ENCODE results near the gene ZNF410.

ZNF410 gene

DNA sequence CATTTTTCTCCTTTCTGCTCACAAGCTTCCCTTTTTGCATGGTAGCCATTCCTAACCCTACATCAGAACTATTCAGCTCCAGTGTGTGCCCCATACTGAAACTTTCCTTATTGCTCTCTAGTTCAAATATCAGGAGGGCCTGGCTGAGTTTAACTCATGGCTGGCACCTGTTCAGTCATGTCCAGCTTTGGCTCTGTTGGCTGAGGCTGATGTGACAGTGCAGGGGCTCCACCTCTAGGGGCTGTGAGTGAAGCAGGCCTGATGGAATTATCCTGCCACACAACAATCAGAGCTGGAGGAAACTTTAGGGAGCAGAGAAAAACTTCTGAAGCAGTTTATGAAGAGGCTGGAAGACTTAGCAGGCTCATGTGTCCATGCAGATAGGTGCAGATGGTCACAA lies 71.9 kb downstream of the ZNF410 start:
- ATAC-seq (ENCODE audit: insufficient read depth, low read depth), result no peak
- no peak overlapping the region for H3K9ac ChIP-seq (ENCODE audit: low read depth, low read length)
- TF ChIP-seq EZH2 (IDR thresholded peaks at IDR 0.05; ENCODE audit: borderline replicate concordance, low read depth, low read length, severe bottlenecking), result no peak
- no peak for TF ChIP-seq CTCF (IDR thresholded peaks at IDR 0.05; ENCODE audit: borderline replicate concordance, extremely low read depth, low read length, poor library complexity, severe bottlenecking)

DNA sequence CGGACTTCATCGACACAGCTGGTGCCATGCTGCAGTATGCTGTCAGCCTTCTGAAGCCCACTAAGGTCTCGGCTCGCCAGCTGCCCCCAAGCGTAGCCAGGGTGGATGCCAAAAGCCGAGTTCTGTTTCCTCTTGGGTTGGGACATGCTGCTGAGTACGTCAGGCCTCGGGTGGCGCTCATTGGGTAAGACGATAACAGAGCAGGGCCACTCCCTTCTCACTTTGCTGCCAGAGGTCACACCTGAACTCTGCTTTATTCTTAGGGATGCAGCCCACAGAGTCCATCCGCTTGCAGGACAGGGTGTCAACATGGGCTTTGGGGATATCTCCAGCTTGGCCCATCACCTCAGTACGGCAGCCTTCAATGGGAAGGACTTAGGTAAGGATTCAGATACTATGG lies 74.5 kb downstream of the ZNF410 start:
- Histone ChIP-seq H3K9me3 (ENCODE audit: insufficient read depth, low read length, severe bottlenecking) (no peaks in the 10 kb centered on the region), H3K4me2 (ENCODE audit: insufficient read depth, low read length) (no peak overlapping the region), H3K4me3 (ENCODE audit: low read depth in 1 of 2, low read length in 2 of 2) (no peak overlapping the region), H2AFZ (ENCODE audit: low read depth, low read length) (no peak overlapping the region), H3K9ac (ENCODE audit: low read depth, low read length) (no peak overlapping the region), H3K36me3 (ENCODE audit: insufficient read depth, low read length) (peaks cover 79% of the 10 kb centered on the region), H3K27ac (ENCODE audit: low read length) (no peak overlapping the region), H3K27me3 (ENCODE audit: insufficient read depth, low read length, poor library complexity) (no peaks in the 10 kb centered on the region), H4K20me1 (ENCODE audit: insufficient read depth, low read length) (no peaks in the 10 kb centered on the region), H3K4me1 (ENCODE audit: insufficient read depth, low read length) (no peaks in the 10 kb centered on the region), H3K79me2 (ENCODE audit: insufficient read depth, low read length) (no peaks in the 10 kb centered on the region)
- no peak for ATAC-seq (ENCODE audit: insufficient read depth, low read depth)
- no peak for TF ChIP-seq CTCF (IDR thresholded peaks at IDR 0.05; ENCODE audit: borderline replicate concordance, extremely low read depth, low read length, poor library complexity, severe bottlenecking)
- TF ChIP-seq EZH2 (IDR thresholded peaks at IDR 0.05; ENCODE audit: borderline replicate concordance, low read depth, low read length, severe bottlenecking), result no peak
- no peak for DNase-seq

More for the DNA sequence above, 71.9 kb downstream of the ZNF410 start:
- Histone ChIP-seq H3K4me1 (ENCODE audit: insufficient read depth, low read length) (no peaks in the 10 kb centered on the region), H3K79me2 (ENCODE audit: insufficient read depth, low read length) (no peaks in the 10 kb centered on the region), H4K20me1 (ENCODE audit: insufficient read depth, low read length) (no peaks in the 10 kb centered on the region), H3K27ac (ENCODE audit: low read length) (no peak overlapping the region), H2AFZ (ENCODE audit: low read depth, low read length) (no peak overlapping the region), H3K4me3 (ENCODE audit: low read depth in 1 of 2, low read length in 2 of 2) (no peak overlapping the region), H3K36me3 (ENCODE audit: insufficient read depth, low read length) (peaks cover 79% of the 10 kb centered on the region), H3K9me3 (ENCODE audit: insufficient read depth, low read length, severe bottlenecking) (no peaks in the 10 kb centered on the region), H3K4me2 (ENCODE audit: insufficient read depth, low read length) (no peak overlapping the region), H3K27me3 (ENCODE audit: insufficient read depth, low read length, poor library complexity) (no peaks in the 10 kb centered on the region)
- DNase-seq, result no peak

DNA sequence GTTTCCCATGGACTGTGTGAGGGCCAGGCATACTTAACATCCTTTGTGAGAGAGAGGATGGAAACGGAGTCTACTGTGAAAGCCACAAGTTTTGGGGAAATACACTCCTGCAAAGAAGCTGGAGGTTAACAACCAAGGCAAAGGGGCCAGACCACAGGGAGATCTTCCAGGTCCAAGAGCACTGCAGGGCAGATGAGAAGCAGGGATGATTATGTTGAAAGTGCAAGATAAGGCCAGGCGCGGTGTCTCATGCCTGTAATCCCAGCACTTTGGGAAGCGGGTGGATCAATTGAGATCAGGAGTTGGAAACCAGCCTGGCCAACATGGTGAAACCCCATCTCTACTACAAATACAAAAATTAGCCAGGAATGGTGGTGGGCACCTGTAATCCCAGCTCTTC lies 78.6 kb downstream of the ZNF410 start:
- H2AFZ ChIP-seq (ENCODE audit: low read depth, low read length), result no peak overlapping the region
- H3K27me3 ChIP-seq (ENCODE audit: insufficient read depth, low read length, poor library complexity), result no peaks in the 10 kb centered on the region
- DNase-seq, result no peak
- H3K4me1 ChIP-seq (ENCODE audit: insufficient read depth, low read length), result no peaks in the 10 kb centered on the region
- H3K36me3 ChIP-seq (ENCODE audit: insufficient read depth, low read length), result peaks cover 61% of the 10 kb centered on the region
- no peak overlapping the region for H3K27ac ChIP-seq (ENCODE audit: low read length)
- TF ChIP-seq CTCF (IDR thresholded peaks at IDR 0.05; ENCODE audit: borderline replicate concordance, extremely low read depth, low read length, poor library complexity, severe bottlenecking) (no peak), EZH2 (IDR thresholded peaks at IDR 0.05; ENCODE audit: borderline replicate concordance, low read depth, low read length, severe bottlenecking) (no peak)
- no peaks in the 10 kb centered on the region for H4K20me1 ChIP-seq (ENCODE audit: insufficient read depth, low read length)
- no peak overlapping the region for H3K9ac ChIP-seq (ENCODE audit: low read depth, low read length)
- no peak for ATAC-seq (ENCODE audit: insufficient read depth, low read depth)
- no peaks in the 10 kb centered on the region for H3K9me3 ChIP-seq (ENCODE audit: insufficient read depth, low read length, severe bottlenecking)
- no peaks in the 10 kb centered on the region for H3K79me2 ChIP-seq (ENCODE audit: insufficient read depth, low read length)
- no peak overlapping the region for H3K4me2 ChIP-seq (ENCODE audit: insufficient read depth, low read length)
- H3K4me3 ChIP-seq (ENCODE audit: low read depth in 1 of 2, low read length in 2 of 2), result no peak overlapping the region

DNA sequence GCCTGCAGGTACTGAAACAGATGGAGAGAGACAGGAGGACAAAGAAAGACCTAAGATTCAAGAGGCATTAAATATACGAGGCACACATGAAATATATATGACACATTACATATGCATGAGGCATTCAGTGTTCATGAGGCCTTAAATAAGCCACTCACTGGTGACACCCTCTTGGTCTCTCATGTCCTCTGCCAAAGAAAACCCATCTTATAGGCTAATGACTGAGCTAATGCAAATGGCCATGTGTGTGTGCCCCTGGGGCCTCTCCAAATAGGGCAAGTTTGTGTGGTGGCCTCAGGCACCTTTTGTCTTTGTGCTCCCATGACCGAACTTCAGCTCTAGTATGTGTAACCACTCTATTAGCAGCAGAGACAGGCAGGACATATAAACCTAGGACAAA lies 82.2 kb downstream of the ZNF410 start:
- Histone ChIP-seq H3K4me3 (ENCODE audit: low read depth in 1 of 2, low read length in 2 of 2) (no peak overlapping the region), H3K79me2 (ENCODE audit: insufficient read depth, low read length) (no peaks in the 10 kb centered on the region), H3K4me1 (ENCODE audit: insufficient read depth, low read length) (no peaks in the 10 kb centered on the region), H2AFZ (ENCODE audit: low read depth, low read length) (no peak overlapping the region), H3K36me3 (ENCODE audit: insufficient read depth, low read length) (peaks cover 44% of the 10 kb centered on the region), H3K4me2 (ENCODE audit: insufficient read depth, low read length) (no peak overlapping the region), H4K20me1 (ENCODE audit: insufficient read depth, low read length) (no peaks in the 10 kb centered on the region), H3K27ac (ENCODE audit: low read length) (no peak overlapping the region), H3K9ac (ENCODE audit: low read depth, low read length) (no peak overlapping the region), H3K9me3 (ENCODE audit: insufficient read depth, low read length, severe bottlenecking) (no peaks in the 10 kb centered on the region), H3K27me3 (ENCODE audit: insufficient read depth, low read length, poor library complexity) (no peaks in the 10 kb centered on the region)
- DNase-seq (no peak), ATAC-seq (ENCODE audit: insufficient read depth, low read depth) (no peak)
- TF ChIP-seq EZH2 (IDR thresholded peaks at IDR 0.05; ENCODE audit: borderline replicate concordance, low read depth, low read length, severe bottlenecking) (no peak), CTCF (IDR thresholded peaks at IDR 0.05; ENCODE audit: borderline replicate concordance, extremely low read depth, low read length, poor library complexity, severe bottlenecking) (no peak)

All from DND-41 (cell line).